ENCODE results near the gene RNF14. TPM values are rescaled to one million over a fixed set of nuclear protein-coding genes. Genes with fewer than 3 reads are reported as not detected.

Gene RNF14
- total and polyA plus RNA-seq, 9 of the 15 experiments (the other 6 are each of a cell fraction or from before 2014, with no cell fraction given), result 36.3 to 140 (median 75.1) TPM

GRCh38 chr5:141963701-141964100 lies 5.2 kb upstream of the RNF14 start (continued):
- TF ChIP-seq, protein P1, sequence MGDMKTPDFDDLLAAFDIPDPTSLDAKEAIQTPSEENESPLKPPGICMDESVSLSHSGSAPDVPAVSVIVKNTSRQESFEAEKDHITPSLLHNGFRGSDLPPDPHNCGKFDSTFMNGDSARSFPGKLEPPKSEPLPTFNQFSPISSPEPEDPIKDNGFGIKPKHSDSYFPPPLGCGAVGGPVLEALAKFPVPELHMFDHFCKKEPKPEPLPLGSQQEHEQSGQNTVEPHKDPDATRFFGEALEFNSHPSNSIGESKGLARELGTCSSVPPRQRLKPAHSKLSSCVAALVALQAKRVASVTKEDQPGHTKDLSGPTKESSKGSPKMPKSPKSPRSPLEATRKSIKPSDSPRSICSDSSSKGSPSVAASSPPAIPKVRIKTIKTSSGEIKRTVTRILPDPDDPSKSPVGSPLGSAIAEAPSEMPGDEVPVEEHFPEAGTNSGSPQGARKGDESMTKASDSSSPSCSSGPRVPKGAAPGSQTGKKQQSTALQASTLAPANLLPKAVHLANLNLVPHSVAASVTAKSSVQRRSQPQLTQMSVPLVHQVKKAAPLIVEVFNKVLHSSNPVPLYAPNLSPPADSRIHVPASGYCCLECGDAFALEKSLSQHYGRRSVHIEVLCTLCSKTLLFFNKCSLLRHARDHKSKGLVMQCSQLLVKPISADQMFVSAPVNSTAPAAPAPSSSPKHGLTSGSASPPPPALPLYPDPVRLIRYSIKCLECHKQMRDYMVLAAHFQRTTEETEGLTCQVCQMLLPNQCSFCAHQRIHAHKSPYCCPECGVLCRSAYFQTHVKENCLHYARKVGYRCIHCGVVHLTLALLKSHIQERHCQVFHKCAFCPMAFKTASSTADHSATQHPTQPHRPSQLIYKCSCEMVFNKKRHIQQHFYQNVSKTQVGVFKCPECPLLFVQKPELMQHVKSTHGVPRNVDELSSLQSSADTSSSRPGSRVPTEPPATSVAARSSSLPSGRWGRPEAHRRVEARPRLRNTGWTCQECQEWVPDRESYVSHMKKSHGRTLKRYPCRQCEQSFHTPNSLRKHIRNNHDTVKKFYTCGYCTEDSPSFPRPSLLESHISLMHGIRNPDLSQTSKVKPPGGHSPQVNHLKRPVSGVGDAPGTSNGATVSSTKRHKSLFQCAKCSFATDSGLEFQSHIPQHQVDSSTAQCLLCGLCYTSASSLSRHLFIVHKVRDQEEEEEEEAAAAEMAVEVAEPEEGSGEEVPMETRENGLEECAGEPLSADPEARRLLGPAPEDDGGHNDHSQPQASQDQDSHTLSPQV (IDR thresholded peaks at IDR 0.05), result no peak
- no peak for TF ChIP-seq NFATC3 (IDR thresholded peaks at IDR 0.05)
- TF ChIP-seq, protein P2, sequence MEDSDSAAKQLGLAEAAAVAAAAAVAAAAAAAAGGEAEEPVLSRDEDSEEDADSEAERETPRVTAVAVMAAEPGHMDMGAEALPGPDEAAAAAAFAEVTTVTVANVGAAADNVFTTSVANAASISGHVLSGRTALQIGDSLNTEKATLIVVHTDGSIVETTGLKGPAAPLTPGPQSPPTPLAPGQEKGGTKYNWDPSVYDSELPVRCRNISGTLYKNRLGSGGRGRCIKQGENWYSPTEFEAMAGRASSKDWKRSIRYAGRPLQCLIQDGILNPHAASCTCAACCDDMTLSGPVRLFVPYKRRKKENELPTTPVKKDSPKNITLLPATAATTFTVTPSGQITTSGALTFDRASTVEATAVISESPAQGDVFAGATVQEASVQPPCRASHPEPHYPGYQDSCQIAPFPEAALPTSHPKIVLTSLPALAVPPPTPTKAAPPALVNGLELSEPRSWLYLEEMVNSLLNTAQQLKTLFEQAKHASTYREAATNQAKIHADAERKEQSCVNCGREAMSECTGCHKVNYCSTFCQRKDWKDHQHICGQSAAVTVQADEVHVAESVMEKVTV (CRISPR knock-in tag; IDR thresholded peaks at IDR 0.05), result no peak
- TF ChIP-seq ZNF239 (CRISPR knock-in tag; IDR thresholded peaks at IDR 0.05), result no peak
- no peak for TF ChIP-seq KLF6 (CRISPR knock-in tag; IDR thresholded peaks at IDR 0.05; ENCODE audit: borderline replicate concordance)
- TF ChIP-seq TCFL5 (CRISPR knock-in tag; conservative IDR thresholded peaks at IDR 0.05), result no peak
- no peak for TF ChIP-seq CLOCK (CRISPR knock-in tag; IDR thresholded peaks at IDR 0.05; ENCODE audit: borderline replicate concordance)
- no peak for TF ChIP-seq GABPB2 (CRISPR knock-in tag; conservative IDR thresholded peaks at IDR 0.05)

All from K562 (cell line).